ENCODE measurements around the gene EPPIN. TPM values are rescaled to one million over a fixed set of nuclear protein-coding genes. Genes with fewer than 3 reads are reported as not detected.

The EPPIN gene
- total RNA-seq, 2 donors from 2014 or later: not detected

DNA sequence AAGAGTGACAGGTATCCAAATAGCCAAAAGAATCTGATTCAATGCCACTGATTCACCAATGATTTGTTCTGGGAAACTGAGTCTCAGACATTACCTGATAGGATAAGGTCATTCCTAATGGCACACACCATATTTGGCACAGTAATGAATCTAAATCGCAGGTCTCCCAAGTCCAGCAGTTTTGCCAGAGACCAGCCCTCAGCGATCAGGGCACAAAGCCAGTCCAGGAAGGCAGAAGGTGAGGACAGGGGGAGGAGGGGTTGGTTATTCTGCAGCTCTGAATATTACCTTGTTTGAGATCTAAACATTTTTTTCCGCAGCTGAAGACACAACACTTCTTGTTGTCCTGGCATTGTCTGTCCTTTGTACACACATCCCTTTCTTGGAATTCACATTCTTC lies 1.9 kb downstream of the EPPIN start:
- no peak for TF ChIP-seq POLR2A (IDR thresholded peaks at IDR 0.05)
- TF ChIP-seq CTCF (IDR thresholded peaks at IDR 0.05): no peak
- no peaks in the 10 kb centered on the region for H3K27me3 ChIP-seq
- no peak overlapping the region for H3K27ac ChIP-seq
- H3K36me3 ChIP-seq (replicated peaks in 1 of 2; ENCODE audit: insufficient read depth in 1 of 2, low read depth in 2 of 2): no peaks in the 10 kb centered on the region
- ATAC-seq (no peak), DNase-seq (no peak)
- intact Hi-C loops (cut with DNase I): no loop called here
- no peaks in the 10 kb centered on the region for H3K9me3 ChIP-seq
- 60 to 62% methylated on average over 3 of the region's 3 CpGs for WGBS, 2 donors
- H3K4me1 ChIP-seq: no peaks in the 10 kb centered on the region
- H3K4me3 ChIP-seq: no peak overlapping the region

DNA sequence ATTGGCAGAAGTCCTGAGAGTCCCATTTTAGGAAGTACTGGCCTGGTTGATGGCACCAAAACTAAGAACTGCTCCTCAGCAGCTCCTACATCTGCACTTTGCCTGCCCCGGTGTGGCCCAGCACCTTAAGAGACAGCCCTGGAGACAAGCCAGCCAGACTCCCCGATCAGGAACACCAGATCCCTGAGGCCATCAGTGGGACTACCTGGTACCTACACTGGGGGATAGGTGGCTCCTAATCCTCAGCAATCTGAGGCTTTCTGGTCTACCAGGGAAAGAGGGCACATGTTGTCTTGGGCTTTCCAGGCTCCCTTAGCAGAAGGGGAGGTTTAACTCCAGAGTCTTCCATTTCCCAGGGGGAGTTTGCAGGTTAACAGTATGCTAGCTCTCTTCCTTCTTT lies 7.8 kb downstream of the EPPIN start, which contains the start of gene WFDC6:
Gene WFDC6, minus strand, starts transcription at position 101 of the 400 bp plus-strand sequence. Its CDS starts 75 bp downstream, at position 26.
- ATAC-seq: no peak
- TF ChIP-seq CTCF (IDR thresholded peaks at IDR 0.05): no peak
- no peak for TF ChIP-seq POLR2A (IDR thresholded peaks at IDR 0.05)
- no peak for DNase-seq
- intact Hi-C loops (cut with DNase I): no loop called here
- H3K9me3 ChIP-seq: no peaks in the 10 kb centered on the region
- no peaks in the 10 kb centered on the region for H3K27me3 ChIP-seq
- no peaks in the 10 kb centered on the region for H3K36me3 ChIP-seq (replicated peaks in 1 of 2; ENCODE audit: insufficient read depth in 1 of 2, low read depth in 2 of 2)
- 50 to 74% methylated on average over 1 to 2 of the region's 2 CpGs for WGBS, 2 donors
- H3K27ac ChIP-seq: no peak within 1 kb of the TSS
- H3K4me1 ChIP-seq: no peaks in the 10 kb centered on the region
- no peak within 1 kb of the TSS for H3K4me3 ChIP-seq

DNA sequence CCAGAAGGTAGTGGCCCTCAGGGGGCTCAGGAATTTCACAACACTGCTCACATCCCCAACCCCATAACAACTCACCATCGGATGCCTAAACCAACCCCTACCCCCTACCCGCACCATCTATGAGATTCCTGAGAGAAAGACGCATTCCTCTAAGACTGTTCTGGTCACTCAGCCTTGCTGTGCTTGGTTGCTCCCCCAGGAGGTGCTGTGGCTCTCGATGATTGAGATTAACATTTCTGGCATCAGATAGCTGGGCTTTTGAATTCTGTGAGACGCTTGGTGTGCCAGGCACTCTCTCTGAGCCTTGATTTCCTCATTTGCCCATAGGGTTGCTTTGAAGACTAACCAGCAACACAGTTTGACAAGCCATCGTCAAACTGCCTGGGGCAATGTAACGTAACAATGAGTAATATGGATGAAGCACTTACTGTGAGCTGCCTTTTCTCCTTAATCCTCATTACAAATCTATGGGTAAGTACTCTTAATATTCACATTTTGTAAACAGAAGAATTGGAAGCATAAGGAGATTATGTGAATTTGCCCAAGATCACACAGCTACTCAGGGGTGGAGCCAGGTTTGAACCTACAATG lies 8.9 kb downstream of the EPPIN start:
- no peaks in the 10 kb centered on the region for H3K9me3 ChIP-seq
- ATAC-seq: no peak
- DNase-seq: no peak
- no peaks in the 10 kb centered on the region for H3K4me1 ChIP-seq
- H3K27ac ChIP-seq: no peak overlapping the region
- no peaks in the 10 kb centered on the region for H3K36me3 ChIP-seq (replicated peaks in 1 of 2; ENCODE audit: insufficient read depth in 1 of 2, low read depth in 2 of 2)
- H3K27me3 ChIP-seq: no peaks in the 10 kb centered on the region
- no peak overlapping the region for H3K4me3 ChIP-seq
- intact Hi-C loops (cut with DNase I): no loop called here
- no peak for TF ChIP-seq CTCF (IDR thresholded peaks at IDR 0.05)
- TF ChIP-seq POLR2A (IDR thresholded peaks at IDR 0.05): no peak
- 44 to 53% methylated on average over 7 of the region's 7 CpGs for WGBS, 2 donors

DNA sequence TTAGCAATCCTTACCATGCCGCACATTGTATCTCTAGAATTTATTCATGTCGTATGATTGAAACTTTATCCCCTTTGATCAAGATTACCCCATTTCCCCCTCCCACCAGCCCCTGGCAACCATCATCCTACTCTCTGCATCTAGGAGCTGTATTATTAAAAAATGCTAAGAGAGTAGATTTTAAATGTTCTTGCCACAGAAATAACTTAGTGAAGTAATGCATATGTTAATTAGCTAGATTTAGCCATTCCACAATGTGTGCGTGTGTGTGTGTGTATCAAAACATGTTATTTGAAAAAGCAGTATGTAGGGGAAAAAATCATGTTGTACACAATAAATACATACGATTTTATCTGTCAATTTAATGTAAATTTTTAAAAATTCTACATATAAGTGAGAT lies 19.9 kb downstream of the EPPIN start:
- H3K27me3 ChIP-seq: peaks cover 0 to 3% of the 10 kb centered on the region in 2 donors
- no peak overlapping the region for H3K27ac ChIP-seq
- no peak for DNase-seq
- TF ChIP-seq CTCF (IDR thresholded peaks at IDR 0.05): no peak
- no peak for TF ChIP-seq POLR2A (IDR thresholded peaks at IDR 0.05)
- no peaks in the 10 kb centered on the region for H3K36me3 ChIP-seq (replicated peaks in 1 of 2; ENCODE audit: insufficient read depth in 1 of 2, low read depth in 2 of 2)
- ATAC-seq: no peak
- no peak overlapping the region for H3K4me3 ChIP-seq
- no peaks in the 10 kb centered on the region for H3K9me3 ChIP-seq
- no peaks in the 10 kb centered on the region for H3K4me1 ChIP-seq
- intact Hi-C loops (cut with DNase I): no loop called here
- WGBS, 2 donors: 72% methylated on average over 4 of the region's 4 CpGs

DNA sequence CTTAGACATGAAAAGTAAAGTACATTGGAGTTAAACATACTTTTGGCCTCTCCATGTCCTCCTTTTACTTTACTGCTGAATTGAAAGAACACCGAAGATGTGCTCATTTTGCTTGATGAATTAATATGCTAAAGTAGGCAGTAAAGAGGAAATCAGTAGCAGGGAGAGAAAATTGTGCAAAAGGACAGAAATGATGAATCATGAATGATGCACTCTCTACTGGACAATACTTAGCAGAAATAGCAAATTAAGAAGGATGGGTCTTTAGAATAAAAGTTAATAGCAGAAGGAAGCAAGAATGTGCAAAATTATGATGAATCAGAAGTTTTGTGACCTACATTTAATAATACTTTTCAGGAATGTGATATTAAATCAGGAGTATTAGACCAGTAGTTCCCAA lies 23.4 kb downstream of the EPPIN start:
- WGBS, 2 donors: 59 to 65% methylated on average over 1 of the region's 1 CpG
- H3K36me3 ChIP-seq (replicated peaks in 1 of 2; ENCODE audit: insufficient read depth in 1 of 2, low read depth in 2 of 2): no peaks in the 10 kb centered on the region
- TF ChIP-seq POLR2A (IDR thresholded peaks at IDR 0.05) (no peak), CTCF (IDR thresholded peaks at IDR 0.05) (no peak)
- no peak for DNase-seq
- intact Hi-C loops (cut with DNase I): no loop called here
- no peaks in the 10 kb centered on the region for H3K4me1 ChIP-seq
- H3K4me3 ChIP-seq: no peak overlapping the region
- H3K9me3 ChIP-seq: no peaks in the 10 kb centered on the region
- peaks cover 0 to 3% of the 10 kb centered on the region in 2 donors for H3K27me3 ChIP-seq
- no peak for ATAC-seq
- no peak overlapping the region for H3K27ac ChIP-seq
